Nephron (organoid): Measurements from ENCODE around the gene RIBC1.

Source experiments
- H3K27ac Mint-ChIP-seq, 3 experiments: 2 replicates each; pipeline ENCODE4 v1.8.0; 2020; ENCODE audit warnings: mixed read lengths in 3 of 3, mild to moderate bottlenecking in 2 of 3, moderate library complexity in 1 of 3
- H3K27me3 Mint-ChIP-seq: 2 replicates; pipeline ENCODE4 v1.8.0; 2021; ENCODE audit warnings: low read depth, mild to moderate bottlenecking, moderate library complexity, mixed read lengths
- H3K36me3 Mint-ChIP-seq: 2 replicates; pipeline ENCODE4 v1.8.0; 2020; ENCODE audit warnings: low read depth, mixed read lengths
- H3K4me1 Mint-ChIP-seq: 2 replicates; pipeline ENCODE4 v1.8.0; 2020; ENCODE audit warnings: mixed read lengths
- H3K4me3 Mint-ChIP-seq, 3 experiments: 2 replicates each; pipeline ENCODE4 v1.8.0; 2020; ENCODE audit warnings: mild to moderate bottlenecking in 3 of 3, mixed read lengths in 3 of 3, moderate library complexity in 2 of 3
- H3K9me3 Mint-ChIP-seq: 2 replicates; pipeline ENCODE4 v1.8.0; 2020; ENCODE audit warnings: mixed read lengths
- CTCF ChIP-seq, 3 experiments: fragments of 200-600 bp; sonication (generic); IDR thresholded peaks; one replicate each; pipeline ENCODE4 v1.5.0; 2021; ENCODE audit warnings: antibody characterized with exemption in 3 of 3; ENCODE audit not compliant: unreplicated experiment in 3 of 3

Gene RIBC1

GRCh38 chrX:53442322-53442631, 19.6 kb downstream of the RIBC1 start:
- TF ChIP-seq CTCF (IDR thresholded peaks at IDR 0.05; ENCODE audit: unreplicated experiment in 3 of 3), result no peak
- Mint-ChIP-seq H3K27me3 (peaks cover 9% of the 10 kb centered on the region), H3K4me1 (peaks cover 6% of the 10 kb centered on the region), H3K36me3 (no peaks in the 10 kb centered on the region), H3K4me3 (peak overlapping the region in 2 of 3 experiments; percentile 77 to 80), H3K9me3 (peaks cover 8% of the 10 kb centered on the region), H3K27ac (no peak overlapping the region)

GRCh38 chrX:53445977-53446376, 23.3 kb downstream of the RIBC1 start:
- H3K36me3 Mint-ChIP-seq, result no peaks in the 10 kb centered on the region
- H3K4me1 Mint-ChIP-seq, result no peaks in the 10 kb centered on the region
- no peaks in the 10 kb centered on the region for H3K27me3 Mint-ChIP-seq
- H3K9me3 Mint-ChIP-seq, result peaks cover 12% of the 10 kb centered on the region
- H3K4me3 Mint-ChIP-seq, result no peak overlapping the region
- peak; percentile 21 to 46 (median 38) for TF ChIP-seq CTCF (IDR thresholded peaks at IDR 0.05; ENCODE audit: unreplicated experiment in 3 of 3)
- H3K27ac Mint-ChIP-seq, result no peak overlapping the region

- TF ChIP-seq CTCF (IDR thresholded peaks at IDR 0.05; ENCODE audit: unreplicated experiment in 3 of 3), result no peak
- no peak overlapping the region for H3K4me3 Mint-ChIP-seq
- no peaks in the 10 kb centered on the region for H3K4me1 Mint-ChIP-seq
- H3K9me3 Mint-ChIP-seq, result peaks cover 12% of the 10 kb centered on the region
- no peaks in the 10 kb centered on the region for H3K27me3 Mint-ChIP-seq
- no peaks in the 10 kb centered on the region for H3K36me3 Mint-ChIP-seq
- H3K27ac Mint-ChIP-seq, result no peak overlapping the region
Measured at GRCh38 chrX:53447441-53447840, 24.8 kb downstream of the RIBC1 start.

GRCh38 chrX:53449632-53450031, 27.0 kb downstream of the RIBC1 start:
- H3K9me3 Mint-ChIP-seq, result peaks cover 8% of the 10 kb centered on the region
- H3K27ac Mint-ChIP-seq, result no peak overlapping the region
- no peaks in the 10 kb centered on the region for H3K4me1 Mint-ChIP-seq
- H3K36me3 Mint-ChIP-seq, result no peaks in the 10 kb centered on the region
- no peak for TF ChIP-seq CTCF (IDR thresholded peaks at IDR 0.05; ENCODE audit: unreplicated experiment in 3 of 3)
- H3K4me3 Mint-ChIP-seq, result no peak overlapping the region
- H3K27me3 Mint-ChIP-seq, result no peaks in the 10 kb centered on the region

GRCh38 chrX:53452812-53453211, 30.1 kb downstream of the RIBC1 start:
- Mint-ChIP-seq H3K4me1 (no peaks in the 10 kb centered on the region), H3K27me3 (no peaks in the 10 kb centered on the region), H3K27ac (no peak overlapping the region), H3K4me3 (no peak overlapping the region), H3K9me3 (peaks cover 13% of the 10 kb centered on the region), H3K36me3 (no peaks in the 10 kb centered on the region)
- TF ChIP-seq CTCF (IDR thresholded peaks at IDR 0.05; ENCODE audit: unreplicated experiment in 3 of 3), result no peak

- Mint-ChIP-seq H3K9me3 (peaks cover 9% of the 10 kb centered on the region), H3K4me1 (no peaks in the 10 kb centered on the region), H3K4me3 (no peak overlapping the region), H3K36me3 (no peaks in the 10 kb centered on the region), H3K27me3 (no peaks in the 10 kb centered on the region), H3K27ac (no peak overlapping the region)
- no peak for TF ChIP-seq CTCF (IDR thresholded peaks at IDR 0.05; ENCODE audit: unreplicated experiment in 3 of 3)
Measured at GRCh38 chrX:53456254-53456653, 33.6 kb downstream of the RIBC1 start.
